Cardiac muscle cell (in vitro differentiated cells and primary cell): ENCODE results near the gene ZNF787. TPM values are rescaled to one million over a fixed set of nuclear protein-coding genes. Genes with fewer than 3 reads are reported as not detected.
A peak's percentile ranks its signal among the peaks of the same experiment; 100 is the strongest.

Experiments
- DNase-seq, 2 donors: peaks; one replicate each; pipeline versions ENCODE4 v3.0.0 to v3.0.0-alpha.2; 2010 to 2017; ENCODE audit warnings: low read depth in 1 of 2, low spot score in 1 of 2
- H3K27ac ChIP-seq: fragments of 200-600 bp; sonication (generic); 2 replicates; pipeline ENCODE4 v1.5.1; 2016
- H3K27me3 ChIP-seq: fragments of 200-600 bp; sonication (generic); 2 replicates; pipeline ENCODE4 v1.6.0; 2016; ENCODE audit warnings: control low read depth
- H3K36me3 ChIP-seq: fragments of 200-600 bp; sonication (generic); 2 replicates; pipeline ENCODE4 v1.5.1; 2016; ENCODE audit warnings: control low read depth
- H3K4me1 ChIP-seq: fragments of 200-600 bp; sonication (generic); 2 replicates; pipeline ENCODE4 v1.8.1; 2017; ENCODE audit warnings: low read depth, mild to moderate bottlenecking, mixed run types
- H3K4me3 ChIP-seq: fragments of 200-600 bp; sonication (generic); 2 replicates; pipeline ENCODE4 v1.5.1; 2016; ENCODE audit warnings: mild to moderate bottlenecking
- H3K9me3 ChIP-seq: fragments of 200-600 bp; sonication (generic); 2 replicates; pipeline ENCODE4 v1.5.1; 2017; ENCODE audit warnings: low read depth, mild to moderate bottlenecking, control low read depth
- CTCF ChIP-seq: IDR thresholded peaks from 2 replicates; pipeline ENCODE4 v1.5.1; 2012; ENCODE audit warnings: low read depth, mild to moderate bottlenecking, low read length
- polyA plus RNA-seq: library from polyadenylated mRNA; unstranded; fragments of >200 nt; fragmentation: Nextera tagmentation; extraction: Ambion mirVana; gene quantifications from 2 replicates; pipeline ENCODE4 v1.2.1, GENCODE V29; 2016
- total RNA-seq: library from RNA; depleted of rRNA; stranded (reverse); fragments of >200 nt; gene quantifications from 2 replicates; pipeline ENCODE4 v1.2.3, GENCODE V29; 2016

Gene ZNF787
- total and polyA plus RNA-seq, 2 experiments from 2014 or later = 29.2 to 45.5 TPM

- no peak for TF ChIP-seq CTCF
These were observed 10.3 kb downstream of the ZNF787 start for GRCh38 chr19:56110515-56111448.

GRCh38 chr19:56109226-56109625 is 11.9 kb downstream of the ZNF787 start:
- peak overlapping the region; percentile 93 for H3K27ac ChIP-seq
- peak in 1 of 2 donors; percentile 54 for DNase-seq
- peaks cover 59% of the 10 kb centered on the region for H3K4me1 ChIP-seq
- H3K4me3 ChIP-seq = no peak overlapping the region
- H3K27me3 ChIP-seq = no peaks in the 10 kb centered on the region
- no peaks in the 10 kb centered on the region for H3K36me3 ChIP-seq
- H3K9me3 ChIP-seq = no peaks in the 10 kb centered on the region
- TF ChIP-seq CTCF = no peak

More at GRCh38 chr19:56110515-56111448, 10.3 kb downstream of the ZNF787 start:
- no peaks in the 10 kb centered on the region for H3K36me3 ChIP-seq
- H3K9me3 ChIP-seq = no peaks in the 10 kb centered on the region
- peak; percentile 66 to 72 for DNase-seq
- H3K27ac ChIP-seq = peak overlapping the region; percentile 93
- H3K4me3 ChIP-seq = no peak overlapping the region
- peaks cover 63% of the 10 kb centered on the region for H3K4me1 ChIP-seq
- H3K27me3 ChIP-seq = no peaks in the 10 kb centered on the region

- Histone ChIP-seq H3K4me3 (no peak overlapping the region), H3K4me1 (peaks cover 55% of the 10 kb centered on the region), H3K36me3 (no peaks in the 10 kb centered on the region), H3K27me3 (no peaks in the 10 kb centered on the region), H3K27ac (peak overlapping the region; percentile 93), H3K9me3 (no peaks in the 10 kb centered on the region)
- TF ChIP-seq CTCF = no peak
- DNase-seq = peak in 1 of 2 donors; percentile 79
These were observed 12.5 kb downstream of the ZNF787 start for GRCh38 chr19:56108447-56109195.

GRCh38 chr19:56107626-56108351 is 13.3 kb downstream of the ZNF787 start:
- no peak for DNase-seq
- Histone ChIP-seq H3K4me1 (peaks cover 48% of the 10 kb centered on the region), H3K4me3 (no peak overlapping the region), H3K36me3 (no peaks in the 10 kb centered on the region), H3K27me3 (no peaks in the 10 kb centered on the region), H3K9me3 (no peaks in the 10 kb centered on the region), H3K27ac (no peak overlapping the region)
- TF ChIP-seq CTCF = no peak

- H3K9me3 ChIP-seq = no peaks in the 10 kb centered on the region
- no peak for TF ChIP-seq CTCF
- no peak for DNase-seq
- H3K4me1 ChIP-seq = peaks cover 40% of the 10 kb centered on the region
- no peak overlapping the region for H3K4me3 ChIP-seq
- H3K27ac ChIP-seq = peak overlapping the region; percentile 14
- no peaks in the 10 kb centered on the region for H3K36me3 ChIP-seq
- H3K27me3 ChIP-seq = no peaks in the 10 kb centered on the region
These were observed 14.1 kb downstream of the ZNF787 start for GRCh38 chr19:56106993-56107392.
